Activated CD8-positive, alpha-beta memory T cell treated with anti-CD3 and anti-CD28 coated beads, Interleukin-2, amount 50 U/mL, for 1 hour (primary cell): ENCODE data around the gene CDKN2C.
"Not testable (repeated sequence)": the region's sequence is repeated elsewhere in the genome, so short reads cannot be mapped to it uniquely, and the experiment has no call there.

Source experiments
- DNase-seq: peaks from one replicate; pipeline ENCODE4 v3.0.0-alpha.2; 2020; ENCODE audit errors: extremely low read depth

Gene CDKN2C

DNA sequence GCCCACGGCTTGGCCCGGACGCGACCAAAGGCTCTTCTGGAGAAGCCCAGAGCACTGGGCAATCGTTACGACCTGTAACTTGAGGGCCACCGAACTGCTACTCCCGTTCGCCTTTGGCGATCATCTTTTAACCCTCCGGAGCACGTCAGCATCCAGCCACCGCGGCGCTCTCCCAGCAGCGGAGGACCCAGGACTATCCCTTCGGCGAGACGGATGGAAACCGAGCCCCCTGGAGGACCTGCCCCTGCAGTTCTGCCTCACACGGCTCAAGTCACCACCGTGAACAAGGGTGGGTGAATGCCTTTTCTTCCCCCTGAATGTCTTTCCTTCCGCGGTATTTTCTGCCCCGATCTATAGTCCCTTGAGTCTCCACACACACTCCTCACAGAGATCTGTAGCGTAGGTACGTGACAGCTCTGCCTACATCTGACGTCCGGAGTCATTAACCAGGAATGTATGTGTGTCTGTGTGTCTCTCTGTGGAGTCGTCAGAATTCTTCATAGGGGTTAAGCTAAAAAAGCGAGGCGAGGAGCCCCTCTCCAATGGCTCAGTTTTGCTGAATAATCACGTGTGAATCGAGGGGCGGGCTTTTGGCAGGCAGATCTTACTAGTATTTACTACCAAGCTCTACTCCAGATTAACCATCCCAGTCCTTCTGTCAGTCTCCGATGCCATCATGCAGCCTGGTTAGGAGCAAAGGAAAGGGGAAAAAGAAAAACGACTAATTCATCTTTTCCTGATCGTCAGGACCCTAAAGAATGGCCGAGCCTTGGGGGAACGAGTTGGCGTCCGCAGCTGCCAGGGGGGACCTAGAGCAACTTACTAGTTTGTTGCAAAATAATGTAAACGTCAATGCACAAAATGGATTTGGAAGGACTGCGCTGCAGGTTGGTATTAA is at the start of gene CDKN2C:
TSS of gene CDKN2C (plus strand) at position 635 of the 898 bp plus-strand sequence. CDS start at position 759, 124 bp downstream.
- no peak for DNase-seq

DNA sequence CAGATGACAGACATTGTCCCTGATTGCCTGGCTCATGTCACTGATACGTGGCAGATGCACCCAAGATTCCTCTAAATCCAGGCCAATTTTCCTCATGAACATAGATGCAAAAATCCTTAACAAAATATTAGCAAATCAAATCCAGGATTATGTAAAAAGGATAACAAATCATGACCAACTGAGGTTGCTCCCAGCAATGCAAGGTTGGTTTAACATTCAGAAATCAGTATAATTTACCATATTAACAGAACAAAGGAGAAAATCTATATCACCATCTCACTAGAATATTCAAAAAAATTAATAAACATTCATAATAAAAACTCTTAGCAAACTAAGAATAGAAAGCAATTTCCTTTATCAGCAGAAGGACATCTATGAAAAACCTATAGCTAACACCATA is 49.6 kb upstream of the CDKN2C start:
- DNase-seq, result no peak

DNA sequence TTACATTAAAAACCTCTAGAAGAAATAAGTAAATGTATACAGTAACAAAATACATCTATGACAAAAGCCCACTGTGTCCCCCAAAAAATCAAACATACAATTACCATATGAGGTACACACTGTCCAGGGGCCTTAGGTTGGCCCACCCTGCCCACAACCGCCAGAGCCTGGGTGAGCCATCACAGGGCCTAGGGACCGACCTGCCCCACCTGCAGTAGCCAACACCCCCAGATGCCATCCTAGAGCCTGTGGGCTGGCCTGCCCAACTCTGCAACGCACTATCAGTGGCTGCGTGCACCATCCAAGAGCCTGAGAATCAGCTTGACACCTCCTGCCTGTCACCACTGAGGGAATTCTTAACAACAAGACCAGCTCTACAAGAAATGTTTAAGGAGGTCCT is 49.0 kb upstream of the CDKN2C start:
- DNase-seq, result no peak

DNA sequence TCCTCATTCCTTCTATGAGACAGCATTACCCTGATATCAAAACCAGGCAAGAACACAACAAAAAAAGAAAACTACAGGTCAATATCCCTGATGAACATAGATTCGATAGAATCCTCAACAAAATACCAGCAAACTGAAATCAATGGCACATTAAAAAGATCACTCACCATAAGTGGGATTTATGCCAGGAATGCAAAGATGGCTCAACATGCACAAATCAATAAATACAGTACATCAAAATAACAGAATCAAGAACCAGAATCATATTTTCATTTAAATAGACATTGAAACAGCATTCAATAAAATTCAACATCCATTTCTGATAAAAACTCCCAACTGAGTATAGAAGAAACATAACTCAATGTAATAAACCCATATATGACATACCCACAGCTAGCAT is 46.5 kb upstream of the CDKN2C start:
- DNase-seq, result no peak

DNA sequence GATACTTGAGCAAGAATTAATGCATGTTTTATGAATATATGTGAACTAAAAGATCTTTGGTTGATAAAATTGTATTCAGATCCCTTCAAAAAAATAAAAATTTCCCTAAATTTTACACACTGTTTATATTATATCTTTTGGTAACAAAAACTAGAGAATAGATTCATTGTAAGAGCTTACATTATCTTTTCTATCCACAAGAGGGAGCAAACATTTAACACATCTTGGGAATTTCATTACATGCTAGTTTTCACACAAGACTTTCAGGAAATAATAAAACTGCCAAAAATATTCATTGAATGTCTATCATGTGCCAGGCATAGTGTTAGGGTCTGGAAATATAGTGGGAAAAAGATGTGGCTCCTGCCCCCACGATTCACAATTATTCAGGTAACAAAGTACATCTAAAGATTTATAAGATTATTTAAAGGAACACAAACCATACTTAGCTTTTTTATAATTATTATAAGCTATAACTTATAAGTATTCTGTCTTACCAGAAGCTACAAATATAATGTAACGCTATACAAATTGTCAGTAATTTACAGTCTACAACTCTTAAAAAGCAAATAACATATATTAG is 40.6 kb upstream of the CDKN2C start:
- no peak for DNase-seq

DNA sequence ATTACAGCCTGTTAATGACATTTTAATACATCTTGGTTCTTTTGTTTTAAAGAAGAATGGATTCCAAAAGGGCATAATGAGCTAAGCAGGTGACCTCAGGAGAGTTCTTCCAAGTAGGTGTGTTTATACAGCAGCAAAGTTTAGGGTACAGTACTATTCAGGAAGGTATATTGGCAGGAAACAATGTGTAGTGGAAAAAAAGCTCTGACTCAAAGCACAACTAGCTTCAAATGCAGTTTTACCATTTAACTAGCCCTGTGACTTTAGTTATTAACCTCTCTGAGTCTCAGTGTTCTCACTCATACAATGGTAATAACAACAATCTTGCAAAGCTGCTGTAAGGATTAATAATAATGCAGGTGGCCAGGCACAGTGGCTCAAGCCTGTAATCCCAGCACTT is 39.9 kb upstream of the CDKN2C start:
- DNase-seq, result no peak

DNA sequence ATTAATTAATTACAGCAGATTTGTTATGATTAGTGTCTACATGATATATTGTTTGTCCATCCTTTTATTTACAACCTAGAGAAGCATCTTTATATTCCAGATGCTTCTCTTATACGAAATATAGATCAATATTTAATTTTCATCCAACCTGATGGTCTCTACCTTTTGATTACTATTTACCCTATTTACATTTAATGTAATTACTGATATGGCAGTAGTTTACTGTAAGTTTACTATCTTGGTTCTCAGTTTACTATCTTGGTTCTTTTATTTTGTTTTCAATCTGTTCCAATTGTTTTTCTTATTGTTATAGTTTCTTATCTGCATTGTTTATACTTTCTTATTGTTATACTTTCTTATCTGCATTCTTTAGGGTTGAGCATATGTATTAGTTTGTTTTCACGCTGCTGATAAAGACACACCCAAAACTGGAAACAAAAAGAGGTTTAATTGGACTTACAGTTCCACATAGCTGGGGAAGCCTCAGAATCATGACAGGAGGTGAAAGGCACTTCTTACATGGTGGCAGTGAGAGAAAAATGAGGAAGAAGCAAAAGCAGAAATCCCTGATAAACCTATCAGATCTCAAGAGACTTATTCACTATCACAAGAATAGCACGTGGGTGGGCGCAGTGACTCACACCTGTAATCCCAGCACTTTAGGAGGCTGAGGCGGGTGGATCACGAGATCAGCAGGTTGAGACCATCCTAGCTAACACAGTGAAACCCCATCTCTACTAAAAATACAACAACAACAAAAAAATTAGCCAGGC is 38.9 kb upstream of the CDKN2C start:
- DNase-seq, result no peak

DNA sequence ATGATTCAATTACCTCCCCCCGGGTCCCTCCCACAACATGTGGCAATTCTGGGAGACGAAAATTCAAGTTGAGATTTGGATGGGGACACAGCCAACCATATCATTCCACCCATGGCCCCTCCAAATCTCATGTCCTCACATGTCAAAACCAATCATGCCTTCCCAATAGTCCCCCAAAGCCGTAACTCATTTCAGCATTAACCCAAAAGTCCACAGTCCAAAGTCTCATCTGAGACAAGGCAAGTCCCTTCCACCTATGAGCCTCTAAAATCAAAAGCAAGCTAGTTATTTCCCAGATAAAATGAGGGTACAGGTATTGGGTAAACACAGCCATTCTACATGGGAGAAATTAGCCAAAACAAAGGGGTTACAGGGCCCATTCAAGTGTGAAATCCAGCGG is 38.0 kb upstream of the CDKN2C start:
- not testable (repeated sequence) for DNase-seq

DNA sequence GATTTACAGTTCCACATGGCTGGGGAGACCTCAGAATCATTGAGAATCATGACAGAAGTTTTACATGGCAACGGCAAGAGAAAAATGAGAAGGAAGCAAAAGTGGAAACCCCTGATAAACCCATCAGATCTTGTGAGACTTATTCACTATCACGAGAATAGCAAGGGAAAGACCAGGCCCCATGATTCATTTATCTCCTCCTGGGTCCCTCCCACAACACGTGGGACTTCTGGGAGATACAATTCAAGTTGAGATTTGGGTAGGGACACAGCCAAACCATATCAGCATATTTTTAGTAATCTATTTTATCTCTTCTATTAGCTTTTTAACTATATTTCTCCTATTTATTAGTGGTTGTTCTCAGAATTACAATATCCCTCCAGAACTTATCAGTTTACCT is 36.3 kb upstream of the CDKN2C start:
- DNase-seq, result not testable (repeated sequence)

DNA sequence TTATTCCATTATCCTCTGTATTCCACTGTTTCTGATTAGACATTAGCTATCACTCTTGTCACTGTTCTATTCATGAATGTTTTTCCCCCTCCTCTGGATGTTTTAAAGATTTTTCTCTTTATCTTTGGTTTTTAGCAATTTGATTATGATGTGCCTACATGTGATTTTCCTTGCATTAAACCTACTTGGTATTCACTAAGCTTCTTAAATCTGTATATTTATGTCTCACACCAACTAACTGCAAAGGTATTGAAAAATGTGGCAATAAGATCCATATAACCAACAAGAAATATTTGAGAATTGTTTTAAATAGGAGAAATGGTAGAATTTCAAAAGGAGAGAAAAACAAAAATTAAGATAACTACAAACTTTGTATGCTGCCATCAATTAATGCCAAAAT is 35.2 kb upstream of the CDKN2C start:
- no peak for DNase-seq

DNA sequence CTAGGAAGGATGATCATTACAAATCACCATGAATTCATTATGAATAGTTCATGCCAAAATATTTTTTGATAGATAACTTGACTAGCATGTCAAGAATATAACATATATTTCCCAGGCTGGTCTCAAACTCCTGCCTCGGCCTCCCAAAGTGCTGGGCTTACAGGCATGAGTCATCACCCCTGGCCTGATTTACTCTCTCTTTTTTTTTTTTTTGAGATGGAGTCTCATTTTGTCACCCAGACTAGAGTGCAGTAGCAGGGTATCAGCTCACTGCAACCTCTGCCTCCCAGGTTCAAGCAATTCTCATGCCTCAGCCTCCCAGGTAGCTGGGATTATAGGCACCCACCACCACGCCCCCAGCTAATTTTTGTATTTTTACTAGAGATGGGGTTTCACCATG is 34.8 kb upstream of the CDKN2C start:
- not testable (repeated sequence) for DNase-seq

DNA sequence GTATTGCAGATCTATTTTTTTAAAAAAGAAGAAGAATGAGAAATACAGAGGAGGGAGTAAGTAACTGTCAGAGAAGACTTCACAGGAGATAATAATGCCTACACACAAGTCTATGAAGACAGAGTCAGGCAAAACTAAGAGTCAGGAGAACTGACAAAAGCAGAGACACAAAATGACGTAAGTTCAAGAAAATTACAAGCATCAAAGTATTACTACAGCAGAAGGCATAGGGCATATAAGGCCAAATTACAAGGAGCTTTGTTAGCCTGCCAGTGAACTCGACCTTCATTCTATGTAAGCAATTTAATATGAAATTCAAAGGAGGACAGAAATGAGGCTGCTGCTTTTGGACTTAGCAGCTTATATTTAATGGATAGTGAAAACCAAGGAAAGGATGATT is 33.7 kb upstream of the CDKN2C start:
- no peak for DNase-seq

DNA sequence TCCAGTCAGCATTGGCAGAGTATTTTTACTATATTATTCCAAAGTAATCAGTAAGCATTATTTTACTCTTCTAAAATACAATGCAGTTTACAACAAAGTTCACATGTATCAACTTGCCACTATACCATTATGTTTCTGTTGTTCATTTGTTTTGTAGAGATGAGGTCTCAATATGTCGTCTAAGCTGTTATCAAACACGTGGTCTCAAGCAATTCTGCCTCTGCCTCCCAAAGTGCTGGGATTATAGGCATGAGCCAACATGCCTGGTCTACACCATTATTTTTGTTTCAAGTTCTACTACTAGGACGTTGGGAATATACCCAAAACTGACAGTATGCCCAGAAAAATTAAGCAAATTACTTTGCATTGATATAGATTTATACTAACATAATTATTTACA is 29.8 kb upstream of the CDKN2C start:
- no peak for DNase-seq

DNA sequence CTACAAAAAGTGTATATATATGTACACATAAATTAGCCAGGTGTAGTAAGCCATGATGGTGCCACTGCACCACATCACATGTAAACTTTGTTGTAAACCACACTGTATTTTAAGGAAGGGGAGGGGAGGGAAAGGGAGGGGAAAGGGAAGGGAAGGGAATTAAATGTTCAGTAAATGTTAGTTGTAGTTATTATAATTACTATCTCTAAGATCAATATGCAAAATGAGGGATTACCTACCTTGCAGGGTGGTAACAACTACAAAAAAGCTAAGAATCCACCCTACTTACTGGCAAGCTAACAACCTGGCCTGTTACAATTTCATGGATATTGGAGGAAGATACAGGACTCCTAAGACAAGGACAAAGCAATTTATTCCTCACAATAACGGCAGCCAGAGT is 27.7 kb upstream of the CDKN2C start:
- no peak for DNase-seq

DNA sequence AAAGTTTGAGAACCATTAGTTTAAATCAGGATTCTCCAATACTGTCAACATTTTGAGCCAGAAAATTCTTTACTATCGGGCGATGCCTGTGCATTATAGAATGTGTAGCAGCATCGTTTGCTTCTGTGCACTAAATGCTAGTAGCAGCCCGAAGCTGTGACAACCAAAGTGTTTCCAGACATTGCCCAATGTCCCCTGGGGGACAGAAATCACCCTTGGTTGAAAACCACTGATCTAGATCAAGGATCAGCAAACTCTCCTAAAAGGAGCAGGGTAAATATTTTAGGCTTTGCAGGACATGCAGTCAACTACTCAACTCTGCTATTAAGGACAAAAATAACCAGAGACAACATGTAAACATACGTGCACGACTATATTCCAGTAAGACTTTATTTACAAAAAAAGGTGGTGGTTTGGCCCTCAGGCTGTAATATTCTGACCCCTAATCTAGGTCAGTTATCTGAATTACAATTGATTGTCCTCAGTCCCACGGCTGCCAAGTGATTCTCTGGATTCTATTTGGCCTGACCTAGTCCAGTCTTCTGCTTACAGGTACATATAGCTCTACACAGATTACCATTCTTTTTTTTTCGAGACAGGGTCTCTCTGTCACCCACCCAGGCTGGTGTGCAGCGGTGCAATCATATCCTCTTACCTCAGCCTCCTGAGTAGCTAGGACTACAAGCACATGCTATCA is 20.6 kb upstream of the CDKN2C start:
- no peak for DNase-seq

DNA sequence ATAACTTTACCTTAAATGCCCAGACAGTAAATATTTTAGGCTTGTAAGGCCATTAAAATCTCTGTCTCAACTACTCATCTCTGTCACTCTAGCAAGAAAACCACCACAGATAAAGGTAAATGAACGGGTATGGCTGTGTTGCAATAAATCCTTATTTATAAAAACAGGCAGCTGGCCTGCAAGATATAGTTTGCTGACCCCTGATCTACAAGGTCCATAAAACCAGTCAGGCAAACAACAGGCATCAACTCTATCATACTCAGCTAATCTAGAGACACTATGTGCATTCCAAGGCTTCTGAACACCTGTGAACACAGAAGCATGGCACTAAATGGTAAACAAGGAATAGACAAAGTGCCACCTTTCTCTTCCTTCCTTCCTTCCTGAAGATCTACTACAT is 19.6 kb upstream of the CDKN2C start:
- DNase-seq, result no peak

DNA sequence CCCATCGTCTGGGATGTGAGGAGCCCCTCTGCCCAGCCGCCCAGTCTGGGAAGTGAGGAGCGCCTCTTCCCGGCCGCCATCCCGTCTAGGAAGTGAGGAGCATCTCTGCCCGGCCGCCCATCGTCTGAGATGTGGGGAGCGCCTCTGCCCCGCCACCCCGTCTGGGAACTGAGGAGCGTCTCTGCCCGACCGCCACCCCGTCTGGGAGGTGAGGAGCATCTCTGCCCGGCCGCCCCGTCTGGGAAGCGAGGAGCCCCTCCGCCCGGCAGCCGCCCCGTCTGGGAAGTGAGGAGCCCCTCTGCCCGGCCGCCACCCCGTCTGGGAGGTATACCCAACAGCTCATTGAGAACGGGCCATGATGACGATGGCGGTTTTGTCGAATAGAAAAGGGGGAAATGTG is 17.5 kb upstream of the CDKN2C start:
- DNase-seq, result not testable (repeated sequence)

DNA sequence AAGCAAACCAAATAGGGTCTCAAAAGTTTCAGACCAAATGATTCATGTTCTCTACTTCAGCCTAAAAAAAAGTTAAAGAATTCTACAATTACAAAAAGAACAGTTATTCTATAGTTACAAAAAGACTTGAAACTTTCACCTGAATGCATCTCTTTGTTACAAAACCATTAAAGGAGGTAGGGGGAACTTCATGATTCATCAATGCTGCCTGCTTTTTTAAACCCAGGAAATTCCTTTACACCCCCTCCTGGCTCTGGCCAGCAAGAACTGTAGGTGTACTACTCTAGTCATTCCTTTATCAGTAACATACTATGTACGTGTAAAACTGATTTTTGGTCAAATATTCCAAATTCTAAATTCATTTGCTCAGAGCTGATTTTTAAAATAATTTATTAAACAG is 14.9 kb upstream of the CDKN2C start:
- DNase-seq, result no peak

DNA sequence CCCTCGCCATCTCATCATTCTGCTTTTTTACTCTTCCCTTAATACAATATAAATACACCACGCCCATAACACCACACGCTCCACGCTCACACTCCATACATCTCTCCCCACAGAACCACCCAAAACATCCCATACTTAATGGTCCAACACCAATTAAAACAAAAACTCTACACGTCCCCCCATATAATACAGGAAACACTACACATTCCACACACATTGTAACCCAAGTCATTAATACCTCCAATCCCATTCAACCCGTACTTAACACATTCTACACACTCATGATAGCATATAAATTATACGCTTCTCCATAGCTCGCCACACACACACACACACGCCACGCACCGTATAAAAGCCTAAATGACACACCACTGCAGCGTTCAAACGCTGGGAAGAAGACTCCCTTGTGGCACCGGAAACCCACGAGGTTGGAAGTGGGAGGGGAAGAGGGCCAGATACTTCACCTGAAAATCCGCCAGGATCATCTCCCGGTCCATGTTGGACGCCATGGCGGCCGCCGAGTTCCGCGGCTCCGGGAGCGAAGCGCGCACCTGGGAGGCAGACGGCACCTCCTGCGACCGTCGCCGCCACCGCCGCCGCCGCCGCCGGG is 10.6 kb upstream of the CDKN2C start:
- no peak for DNase-seq

DNA sequence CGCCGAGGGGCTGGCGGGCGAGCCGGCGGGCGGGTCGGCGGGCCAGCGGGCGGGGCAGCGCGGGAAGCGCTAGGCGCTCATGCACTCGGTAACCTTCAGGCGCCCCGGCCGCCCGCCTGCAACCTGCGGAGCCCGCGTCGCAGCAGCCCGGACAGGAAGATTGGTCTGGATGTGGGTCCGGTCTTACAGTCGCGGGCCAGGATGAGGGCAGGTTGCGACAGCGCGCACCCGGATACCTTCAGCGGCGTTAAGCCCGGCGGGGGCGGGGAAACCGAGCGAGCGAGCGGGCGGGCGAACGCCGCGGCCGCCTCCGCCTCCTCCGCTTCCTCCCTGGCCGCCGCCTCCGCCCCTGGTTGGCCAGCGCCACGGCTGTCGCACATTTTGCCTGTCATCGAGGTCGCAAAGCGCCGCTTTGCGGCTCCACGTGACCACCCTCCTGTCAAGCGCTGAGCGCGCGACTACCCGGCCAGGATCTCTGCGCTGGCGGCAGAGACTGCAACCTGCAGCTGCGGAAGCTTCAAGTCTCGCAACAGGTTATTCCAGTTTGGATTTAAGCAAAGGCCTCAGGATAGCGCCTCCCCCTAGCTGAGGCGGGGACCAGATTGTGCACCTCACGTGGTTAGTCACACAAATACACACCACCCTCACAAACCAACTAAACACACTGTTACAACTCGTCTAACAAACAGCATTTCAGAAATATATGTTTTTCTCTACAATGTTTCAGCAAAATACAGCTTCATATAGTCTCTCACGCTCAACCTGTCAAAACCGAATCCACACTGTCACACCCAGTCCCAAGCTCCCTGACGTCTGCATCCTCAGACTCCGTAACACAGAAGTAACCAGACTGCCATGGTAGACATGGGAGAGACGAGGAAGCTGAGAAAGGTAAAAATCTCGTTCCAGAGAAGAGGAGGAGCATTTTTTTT is 9.9 kb upstream of the CDKN2C start, which contains the start of gene FAF1:
TSS of gene FAF1 (minus strand) at position 355 of the 932 bp plus-strand sequence. CDS start 456 bp downstream, outside the sequence.
- DNase-seq, result peak; percentile 80
